GM21381 (cell line): ENCODE data around the gene WASF2.
"Not testable (repeated sequence)": the region's sequence is repeated elsewhere in the genome, so short reads cannot be mapped to it uniquely, and the experiment has no call there.

Experiments
- ATAC-seq: cut with Tn5 transposase; IDR thresholded peaks from one replicate; pipeline ENCODE4 v1.9.1; 2021; ENCODE audit warnings: mild to moderate bottlenecking, moderate library complexity; ENCODE audit not compliant: unreplicated experiment

The WASF2 gene

DNA sequence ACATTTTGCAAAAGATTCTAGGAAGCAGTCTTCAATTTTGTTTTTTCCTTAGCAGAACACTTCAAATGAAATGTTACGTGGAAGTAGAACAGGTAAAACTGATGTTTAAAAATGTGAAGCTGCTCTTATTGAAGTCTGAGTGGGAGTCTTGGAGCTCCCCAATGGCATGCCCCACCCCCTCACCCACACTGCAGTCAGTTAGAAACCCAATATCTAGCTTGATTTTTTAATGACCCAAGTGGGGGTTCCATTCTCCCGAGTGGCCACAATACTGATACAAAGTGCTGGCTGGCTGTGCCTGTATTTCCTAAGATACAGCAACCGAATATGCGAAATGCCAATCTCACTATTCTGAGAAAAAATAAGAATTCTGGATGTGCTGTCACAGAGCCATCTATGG, 66.3 kb downstream of the WASF2 start:
- ATAC-seq: no peak

DNA sequence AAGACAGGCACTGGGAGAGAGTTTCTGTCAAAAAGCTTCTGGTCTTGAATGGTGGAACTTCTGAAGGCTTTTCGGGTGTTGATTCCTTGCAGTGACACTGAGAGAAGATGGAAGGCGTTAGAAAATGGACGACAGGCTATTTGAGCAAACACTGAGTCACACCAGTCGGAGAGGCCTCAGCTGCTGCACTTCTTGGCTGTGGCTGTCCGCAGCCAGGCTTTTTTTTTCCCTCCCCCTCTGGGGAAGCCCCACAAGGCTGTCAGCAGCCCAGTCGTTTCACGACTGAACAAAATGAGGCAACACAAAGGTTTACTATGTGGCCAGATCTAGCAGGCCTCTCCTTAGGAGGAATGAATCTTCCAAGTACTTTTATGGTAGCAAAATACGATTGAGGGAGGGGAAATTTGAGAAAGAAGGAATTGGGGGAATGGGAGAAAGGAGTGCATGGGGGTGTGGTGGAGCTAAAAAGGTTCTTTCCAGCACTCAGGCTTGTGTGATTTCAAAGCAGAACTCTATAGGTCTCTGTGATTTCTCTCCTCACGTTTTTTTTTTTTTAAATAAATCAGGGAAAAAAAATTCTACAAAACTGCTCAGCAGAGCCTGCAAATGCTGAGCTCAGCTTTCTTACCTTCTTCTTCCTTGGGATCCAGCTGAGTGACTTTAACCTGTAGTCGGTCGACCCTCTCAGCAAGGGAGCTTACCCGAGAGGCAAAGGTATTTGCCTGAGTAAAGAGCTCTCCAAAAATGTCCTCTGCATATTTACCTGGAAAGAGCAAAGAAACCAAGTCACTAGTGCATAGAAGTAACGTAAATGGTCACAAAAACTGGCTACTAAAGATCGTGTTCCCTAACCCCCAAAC, 71.4 kb downstream of the WASF2 start:
- ATAC-seq: peak; percentile 72

DNA sequence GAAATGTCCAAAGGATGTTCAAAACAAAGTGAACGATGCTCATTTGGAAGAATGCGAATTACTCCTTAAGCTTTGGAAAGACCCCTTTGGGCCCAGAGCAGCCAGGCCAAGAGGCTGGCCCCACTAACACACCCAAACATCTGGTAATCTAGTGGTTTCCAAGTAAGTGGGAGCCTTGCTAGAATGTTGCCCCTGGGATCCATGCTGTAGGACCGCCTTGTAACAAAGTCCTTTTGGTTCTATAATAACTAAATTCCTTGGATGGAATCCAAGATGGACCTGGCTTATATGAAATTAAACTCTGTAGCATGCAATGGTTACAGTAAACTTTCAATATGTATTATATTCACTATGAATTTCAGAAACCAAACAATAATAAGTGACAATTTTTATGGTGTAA, 72.3 kb downstream of the WASF2 start:
- no peak for ATAC-seq

DNA sequence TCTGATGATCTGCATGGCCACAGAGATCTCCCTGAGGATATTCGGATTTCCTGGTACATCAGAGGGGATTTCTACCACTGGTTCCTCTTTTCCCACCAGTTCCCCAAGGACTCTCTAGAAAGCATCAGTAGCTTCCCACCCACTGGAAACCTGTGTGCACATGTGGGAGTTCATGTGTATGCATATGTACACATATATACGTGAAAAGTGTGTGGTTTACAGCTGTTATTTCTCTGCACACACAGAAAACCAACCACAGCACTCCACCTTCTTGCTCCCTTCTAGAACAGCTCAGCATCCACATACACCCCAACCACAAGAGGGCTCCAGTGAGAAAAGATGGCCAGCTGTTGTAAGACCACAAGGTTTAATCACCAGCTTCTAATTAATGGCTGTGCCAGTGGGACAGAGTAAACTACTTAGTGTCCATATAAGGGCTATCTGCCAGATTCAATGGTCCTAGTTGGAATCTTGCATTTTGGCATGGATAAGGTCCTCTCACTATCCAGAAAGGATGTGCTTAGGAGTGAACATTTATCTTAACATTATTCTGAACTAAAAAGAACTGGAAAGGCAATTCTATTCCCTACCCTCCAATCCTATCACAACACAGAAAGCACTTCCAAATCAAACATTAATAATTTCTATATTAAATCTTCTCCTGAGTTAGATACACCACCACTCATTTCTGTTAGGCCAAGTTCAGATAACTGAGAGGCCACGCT, 73.4 kb downstream of the WASF2 start:
- ATAC-seq: no peak

DNA sequence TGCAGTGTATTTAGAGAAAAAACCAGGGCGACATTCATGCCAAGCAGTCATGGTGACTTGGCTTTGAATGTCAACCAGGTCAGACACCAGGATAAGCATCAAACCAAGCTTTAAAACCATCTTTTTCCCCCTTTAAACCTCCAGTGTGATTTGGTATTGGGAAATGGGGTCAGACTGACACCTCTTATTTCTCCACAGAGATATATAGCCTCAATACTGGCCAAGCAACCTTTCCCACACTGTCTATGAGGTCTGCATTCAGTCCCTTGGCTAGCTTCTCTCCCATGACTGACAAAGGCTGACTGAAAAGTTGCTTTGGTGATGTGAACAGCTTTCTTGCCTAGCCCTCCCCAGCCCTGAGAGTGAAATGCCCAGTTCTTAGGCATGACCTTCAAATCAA, 75.9 kb downstream of the WASF2 start:
- ATAC-seq: no peak

DNA sequence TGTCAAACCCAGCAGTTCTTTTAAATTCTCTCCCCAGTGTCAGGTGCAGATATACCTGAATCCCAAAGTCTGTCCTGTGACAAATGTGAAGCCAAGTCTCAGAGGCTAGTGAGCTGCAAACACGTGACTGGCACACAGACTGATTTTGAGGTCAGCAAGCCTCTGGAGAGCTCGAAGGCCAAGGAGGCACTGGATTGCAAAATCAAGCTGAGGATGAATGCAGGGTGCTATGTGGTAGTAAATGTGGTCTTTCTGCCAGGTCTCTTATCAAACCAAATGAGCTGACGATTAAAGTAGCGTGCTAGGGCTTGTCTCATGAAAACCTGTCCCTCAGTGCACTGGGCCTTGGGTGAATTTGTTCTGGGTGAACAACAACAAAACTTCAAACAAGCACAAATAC, 77.0 kb downstream of the WASF2 start:
- ATAC-seq: no peak

DNA sequence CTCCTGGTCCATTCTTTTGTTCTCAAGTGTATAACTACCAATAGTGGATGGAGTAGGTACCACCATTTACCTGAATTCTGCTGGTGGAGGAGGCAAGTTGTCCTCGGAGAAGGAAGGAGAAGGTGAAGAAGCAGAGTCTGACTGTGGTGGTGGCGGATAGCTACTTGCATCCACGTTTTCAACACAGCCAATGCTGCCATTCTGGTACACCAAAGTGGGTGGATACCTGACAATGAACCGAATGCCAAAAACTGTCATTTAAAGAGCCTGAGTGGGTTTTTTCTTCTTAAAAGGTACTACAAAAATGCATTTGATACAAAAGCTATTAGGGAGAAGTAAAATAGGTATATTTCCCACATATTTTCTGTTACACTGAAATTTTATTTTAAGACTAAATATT, 77.5 kb downstream of the WASF2 start:
- ATAC-seq: no peak

DNA sequence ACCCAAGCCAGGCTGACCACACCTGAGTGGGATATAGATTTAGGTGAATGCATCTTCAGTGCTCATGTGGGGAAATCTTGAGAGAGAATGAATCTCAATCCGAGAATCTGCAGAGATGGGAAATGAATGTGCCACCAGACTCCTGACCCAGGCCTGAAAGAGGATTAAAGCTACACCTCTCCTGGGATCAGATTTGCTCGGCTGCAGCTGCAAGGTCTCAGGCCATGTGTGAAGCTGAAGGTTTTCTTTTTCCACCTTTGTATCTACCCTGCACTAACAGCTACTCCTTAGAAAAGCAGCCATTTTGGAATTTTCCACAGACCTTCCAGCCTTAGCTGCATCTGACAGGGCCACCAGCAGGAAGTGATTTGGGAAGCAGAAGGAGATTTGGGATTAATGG, 79.3 kb downstream of the WASF2 start:
- no peak for ATAC-seq

DNA sequence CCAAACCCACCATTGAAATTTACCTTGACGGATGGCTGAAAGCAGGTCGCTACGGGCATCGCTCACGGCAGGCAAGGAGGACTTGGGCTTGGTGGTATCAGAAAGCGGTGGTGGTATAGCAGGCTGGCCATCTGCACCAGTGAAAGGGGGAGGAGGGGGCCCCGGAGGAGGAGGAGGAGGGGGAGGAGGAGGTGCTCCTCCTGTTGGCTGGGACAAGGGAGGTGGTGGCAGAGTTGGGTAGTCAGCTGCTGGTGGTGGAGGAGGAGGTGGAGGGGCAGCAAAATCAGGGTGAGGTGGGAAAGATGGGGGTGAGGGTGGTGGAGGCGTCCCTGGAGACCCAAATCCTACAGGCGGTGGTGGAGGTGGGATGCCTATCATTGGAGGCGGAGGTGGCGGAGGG, 80.3 kb downstream of the WASF2 start:
- no peak for ATAC-seq

DNA sequence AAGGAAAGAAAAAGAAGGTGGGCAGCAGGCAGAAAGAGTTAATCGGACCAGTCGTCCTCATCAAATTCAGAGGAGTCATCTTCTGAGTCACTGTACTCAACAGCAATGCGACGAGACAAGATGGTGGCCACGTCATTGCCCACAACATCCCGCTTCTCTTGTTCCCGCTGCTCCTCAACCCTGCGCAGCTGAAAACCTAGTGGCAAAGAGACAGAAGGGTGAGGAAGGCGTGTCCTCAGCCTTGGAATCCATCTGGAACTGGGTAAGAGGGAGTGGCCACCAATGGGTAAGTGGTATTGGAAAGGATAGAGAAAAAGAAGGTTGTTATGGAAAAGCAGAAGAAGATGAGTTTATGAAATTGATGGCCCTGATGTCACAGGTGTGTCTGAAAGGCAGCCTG, 81.8 kb downstream of the WASF2 start:
- ATAC-seq: no peak

DNA sequence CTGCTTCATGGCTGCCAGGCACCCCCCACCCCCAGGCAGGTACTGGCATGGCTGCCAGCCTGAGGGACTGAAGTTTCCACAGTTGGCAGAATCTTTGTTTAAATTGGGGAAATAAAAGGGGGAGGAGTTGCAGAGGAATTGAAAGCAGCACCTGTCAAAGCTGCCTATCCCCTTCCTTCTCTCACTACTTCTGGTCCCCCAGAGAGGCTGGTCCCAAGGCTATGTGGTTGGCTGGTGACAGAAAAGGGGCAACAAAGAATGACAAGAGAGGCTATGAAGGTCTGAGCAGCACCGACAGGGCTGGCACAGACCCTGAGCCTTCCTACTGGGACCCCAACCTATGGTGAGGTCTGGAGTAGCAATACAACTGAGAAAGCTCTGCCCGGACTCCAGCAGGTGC, 83.2 kb downstream of the WASF2 start:
- not testable (repeated sequence) for ATAC-seq

DNA sequence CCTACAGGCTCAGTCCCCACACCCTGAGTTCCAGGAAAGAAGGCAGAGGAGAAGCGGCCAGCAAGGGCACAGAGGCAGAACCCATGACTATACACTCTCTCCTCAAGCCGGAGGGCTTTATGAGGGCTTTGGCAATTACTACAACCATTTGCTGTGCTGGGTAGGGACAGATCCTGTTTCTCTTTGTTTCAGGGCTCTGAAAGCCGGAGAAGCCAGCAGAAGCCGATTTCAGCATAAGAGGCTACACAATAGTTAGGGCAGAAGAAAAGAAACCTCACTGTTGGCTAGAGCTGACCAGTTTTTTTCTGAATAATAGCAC, 83.6 kb downstream of the WASF2 start:
- no peak for ATAC-seq

DNA sequence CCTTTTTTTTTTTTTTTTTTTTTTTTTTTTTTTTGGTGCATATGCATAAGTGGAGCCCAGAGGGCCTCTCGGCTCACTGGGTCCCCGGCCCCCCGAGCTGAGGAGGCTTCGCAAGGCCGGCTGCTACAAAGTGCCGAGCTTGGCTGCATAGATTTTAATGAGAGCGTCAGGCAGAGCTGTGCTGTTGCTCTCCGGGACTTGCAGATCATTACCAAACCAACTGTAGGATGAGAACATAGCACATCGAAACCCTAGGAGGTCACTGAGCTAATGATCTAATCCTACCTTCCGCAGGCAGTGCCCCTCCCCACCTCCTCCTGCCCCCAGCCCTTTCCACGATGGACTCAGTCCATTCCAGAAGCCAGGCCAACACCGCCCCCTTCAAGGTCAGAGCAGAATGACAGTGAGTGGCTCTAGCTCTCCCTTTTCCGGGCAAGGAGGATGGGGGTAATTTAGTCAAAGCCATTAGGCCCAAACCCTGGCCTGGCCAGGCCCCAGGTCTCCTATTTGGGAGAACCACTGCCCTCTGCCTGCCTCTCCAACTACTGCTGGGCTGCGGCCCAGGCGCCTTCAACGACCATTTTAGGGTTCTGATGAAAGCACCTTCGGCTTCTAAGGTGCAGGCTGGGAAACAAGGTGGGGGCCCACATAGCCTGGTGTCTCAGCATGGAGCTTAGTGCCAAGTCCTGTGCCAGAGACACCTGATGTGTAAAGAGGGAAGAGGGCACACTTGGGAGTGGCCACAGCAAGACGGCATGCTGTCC, 84.2 kb downstream of the WASF2 start:
- not testable (repeated sequence) for ATAC-seq

DNA sequence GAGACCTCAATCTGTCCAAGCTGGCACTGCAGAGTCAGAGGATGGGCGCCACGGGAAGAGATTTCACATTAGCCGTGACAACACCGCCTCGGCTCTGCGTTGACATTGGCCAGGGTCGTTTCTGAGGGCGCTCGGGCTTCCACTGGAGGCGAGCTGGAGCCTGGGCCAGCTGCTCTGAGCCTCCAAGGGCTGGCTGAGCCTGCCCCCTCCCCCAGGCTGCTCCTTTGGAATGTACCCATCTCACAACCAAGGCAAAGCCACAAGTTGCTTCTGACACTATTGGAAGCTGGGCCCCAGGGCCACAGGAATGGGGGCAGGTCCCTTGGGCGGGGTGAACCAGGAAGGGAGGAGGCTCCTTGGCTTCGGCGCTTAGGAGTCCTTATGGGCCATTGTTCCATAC, 84.9 kb downstream of the WASF2 start:
- no peak for ATAC-seq

DNA sequence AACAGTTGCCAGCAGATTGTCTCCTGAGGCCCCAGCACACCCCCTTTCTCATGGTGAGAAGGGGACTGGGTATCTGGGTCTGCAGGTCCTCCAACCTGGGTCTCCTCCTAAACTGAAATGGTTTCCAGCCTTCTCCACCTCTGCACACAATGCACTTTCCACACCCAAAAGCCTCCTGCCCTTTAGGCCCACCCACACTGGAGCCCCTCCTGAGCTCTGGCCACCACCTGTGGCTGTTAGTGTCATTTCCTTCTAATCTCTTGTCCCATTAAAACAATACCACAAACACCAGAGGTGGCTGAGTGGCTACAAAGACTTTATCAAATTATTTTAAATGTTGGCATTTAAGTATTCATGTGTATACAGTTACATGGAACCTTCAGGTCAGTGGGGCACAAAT, 86.0 kb downstream of the WASF2 start:
- ATAC-seq: no peak

DNA sequence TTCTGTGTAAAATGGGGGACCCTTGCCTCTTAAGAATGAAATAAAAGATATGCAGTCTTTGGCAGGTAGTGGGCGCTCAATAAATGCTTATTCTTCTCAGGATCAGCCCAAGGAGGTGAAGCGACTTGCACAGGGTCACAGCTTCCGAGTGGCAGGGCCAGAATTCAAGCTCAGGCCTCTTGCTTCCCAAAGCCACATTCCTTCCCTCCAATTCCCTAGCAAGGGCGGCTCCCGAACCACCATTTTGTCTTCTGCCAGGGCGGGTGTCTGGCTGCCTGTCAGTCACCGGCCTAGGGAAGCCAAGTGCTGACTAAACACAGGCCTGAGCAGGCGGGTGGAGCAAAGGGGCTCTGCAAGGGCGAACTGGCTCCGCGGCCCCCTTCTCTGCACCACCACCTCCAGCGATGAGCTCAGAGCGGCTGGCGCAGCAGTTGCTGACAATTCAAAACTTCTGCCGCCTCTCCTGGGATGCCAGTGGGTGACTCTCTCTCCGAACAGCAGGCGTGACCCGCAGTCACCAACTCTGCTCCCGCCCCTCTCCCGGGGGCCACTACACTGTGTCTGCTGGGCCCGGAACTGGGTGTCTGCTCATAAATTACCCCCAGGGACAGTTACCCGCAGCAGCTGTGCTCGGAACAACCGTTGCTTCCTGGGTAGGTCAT, 86.8 kb downstream of the WASF2 start:
- ATAC-seq: no peak

DNA sequence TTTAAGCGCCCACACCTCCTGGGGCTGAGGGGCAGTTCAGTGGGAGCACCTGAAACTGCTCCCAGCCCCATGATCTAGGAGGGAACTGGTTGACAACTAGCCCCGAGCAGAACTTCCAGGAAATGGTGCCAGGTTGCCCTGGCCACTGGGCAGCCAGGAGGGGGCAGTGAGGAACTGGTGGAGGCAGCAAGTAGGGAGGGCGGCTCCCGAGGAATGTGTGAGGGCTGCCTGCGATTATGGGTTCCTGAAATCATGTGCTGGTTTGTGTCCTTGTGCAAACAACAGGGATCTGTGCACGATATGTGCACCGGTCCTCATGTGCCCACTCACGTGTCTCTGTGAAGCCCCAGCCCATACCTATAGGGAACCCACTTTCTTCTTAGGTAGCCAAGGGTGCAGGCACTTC, 87.6 kb downstream of the WASF2 start:
- no peak for ATAC-seq

DNA sequence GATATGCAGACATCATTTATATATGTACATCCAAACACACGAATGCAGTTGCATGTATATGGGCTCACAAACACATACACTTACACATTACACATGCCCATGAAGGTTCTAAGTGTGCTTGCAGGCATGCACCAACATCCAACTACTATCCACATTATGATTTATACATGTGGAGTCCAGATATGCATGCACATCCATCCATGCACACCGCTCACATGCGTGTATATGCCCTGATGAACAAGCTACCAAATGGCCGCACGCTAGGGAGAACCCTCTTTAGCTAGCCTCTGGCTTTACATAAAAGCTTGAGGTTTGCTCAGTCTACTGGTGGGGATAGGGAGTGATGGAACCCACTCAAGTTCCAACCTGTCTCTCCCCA, 89.0 kb downstream of the WASF2 start:
- no peak for ATAC-seq

DNA sequence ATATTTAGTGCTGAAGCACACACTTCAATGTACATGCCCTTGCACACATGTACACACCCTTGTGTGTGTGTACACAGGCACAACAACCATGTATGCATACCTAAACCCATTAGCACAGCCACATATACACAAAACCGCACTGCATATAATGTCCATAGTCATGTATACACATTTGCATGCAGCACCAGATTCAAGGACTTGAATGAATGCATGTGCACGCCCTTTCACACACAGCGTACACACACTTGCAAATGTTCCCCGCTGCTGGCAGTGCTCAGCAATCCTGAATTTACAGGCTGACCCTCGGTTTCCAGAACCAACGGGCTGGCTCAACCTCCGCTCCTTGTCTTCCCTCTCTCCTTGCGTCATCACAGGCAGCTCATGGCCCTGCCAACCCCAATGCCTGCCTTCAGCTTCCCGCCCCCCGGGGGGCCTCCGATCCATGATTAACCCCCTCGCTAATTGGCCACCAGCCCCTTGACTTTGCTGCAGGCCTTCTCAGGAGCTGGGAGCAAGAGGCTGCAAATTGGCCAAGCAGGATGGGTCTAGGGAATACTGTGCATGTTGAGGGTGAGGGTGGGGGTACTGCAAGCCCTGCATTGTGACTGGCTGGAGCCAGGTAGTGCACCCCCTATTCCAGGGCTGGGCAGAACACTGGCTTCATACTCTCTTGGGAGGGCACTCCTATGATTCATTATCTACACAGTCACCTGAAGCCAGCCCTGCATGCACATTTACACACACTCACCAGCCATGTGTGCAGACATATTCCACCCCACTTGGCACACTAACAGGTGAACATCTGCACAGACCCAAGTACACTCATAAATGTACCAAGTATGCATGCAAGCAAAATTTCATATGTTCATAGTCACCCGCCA, 89.6 kb downstream of the WASF2 start:
- no peak for ATAC-seq

DNA sequence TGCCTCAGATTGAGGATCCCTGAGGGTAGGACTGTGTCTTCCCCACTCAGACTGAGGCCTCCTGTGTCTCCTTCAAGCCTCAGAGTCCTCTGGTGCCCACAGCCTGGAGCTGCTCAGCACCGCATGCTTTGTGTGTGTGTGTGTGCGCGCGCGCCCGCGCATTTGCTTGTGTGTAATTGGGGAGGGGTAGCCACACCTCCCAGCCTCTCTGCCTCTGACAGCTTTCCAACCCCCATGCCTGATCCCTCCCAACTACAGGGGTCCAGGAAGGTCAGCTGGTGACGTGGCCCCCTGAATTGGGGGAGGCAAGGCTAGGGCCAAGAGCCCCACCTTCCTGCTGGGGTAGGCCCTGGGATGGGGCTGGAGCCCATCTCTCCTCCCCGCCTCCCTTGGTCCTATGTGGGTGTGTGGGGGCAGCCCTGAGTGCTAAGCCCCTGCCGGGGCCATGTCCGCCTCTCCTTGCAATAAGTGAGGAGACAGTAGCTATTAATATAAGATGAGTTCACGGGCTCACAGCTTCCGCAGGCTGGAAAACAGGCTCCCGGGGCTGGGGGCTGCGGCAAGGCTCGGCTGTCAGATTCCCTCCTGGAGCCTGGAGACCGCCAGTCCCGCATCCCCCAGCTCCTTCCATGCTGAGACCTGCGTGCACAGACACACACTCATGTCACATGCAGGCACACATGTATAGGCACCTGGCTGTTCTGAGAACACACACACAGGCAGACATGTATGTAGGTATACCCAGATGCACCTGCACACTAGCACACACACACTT, 90.5 kb downstream of the WASF2 start:
- ATAC-seq: no peak
